Astrocyte (in vitro differentiated cells and primary cell): ENCODE measurements around the gene ATP6V0B. TPM values are rescaled to one million over a fixed set of nuclear protein-coding genes. Genes with fewer than 3 reads are reported as not detected.
A peak's percentile ranks its signal among the peaks of the same experiment; 100 is the strongest.

Experiments used
- DNase-seq: peaks from one replicate; pipeline ENCODE4 v3.0.0-alpha.2; 2010; ENCODE audit warnings: low read depth
- FAIRE-seq: peaks from 2 replicates; lab custom pipeline; 2011; peaks lifted over from hg19 to GRCh38; lab: Jason Lieb, UNC
- H2AFZ ChIP-seq: 2 replicates; pipeline ENCODE4 v1.6.0; 2012; ENCODE audit warnings: low read depth, low read length, inconsistent platforms
- H3K27ac ChIP-seq: 2 replicates; pipeline ENCODE4 v1.5.1; 2011; ENCODE audit warnings: low read depth, low read length, inconsistent platforms
- H3K27me3 ChIP-seq: 2 replicates; pipeline ENCODE4 v1.6.0; 2011; ENCODE audit warnings: low read length, inconsistent platforms; ENCODE audit not compliant: insufficient read depth
- H3K36me3 ChIP-seq: 2 replicates; pipeline ENCODE4 v1.5.1; 2011; ENCODE audit warnings: low read length, inconsistent platforms; ENCODE audit not compliant: insufficient read depth
- H3K4me1 ChIP-seq: 2 replicates; pipeline ENCODE4 v1.5.1; 2011; ENCODE audit warnings: low read length, inconsistent platforms; ENCODE audit not compliant: insufficient read depth
- H3K4me2 ChIP-seq: 2 replicates; pipeline ENCODE4 v1.6.0; 2012; ENCODE audit warnings: low read length, inconsistent platforms
- H3K4me3 ChIP-seq: 2 replicates; pipeline ENCODE4 v1.5.1; 2011; ENCODE audit warnings: low read depth, mild to moderate bottlenecking, low read length, inconsistent platforms; ENCODE audit not compliant: insufficient read depth
- H3K79me2 ChIP-seq: 2 replicates; pipeline ENCODE4 v1.6.0; 2012; ENCODE audit warnings: mild to moderate bottlenecking, low read length, inconsistent platforms; ENCODE audit not compliant: insufficient read depth
- H3K9ac ChIP-seq: 2 replicates; pipeline ENCODE4 v1.6.0; 2012; ENCODE audit warnings: mild to moderate bottlenecking, low read length, inconsistent platforms
- H3K9me3 ChIP-seq: 2 replicates; pipeline ENCODE4 v1.5.1; 2012; ENCODE audit warnings: low read depth, mild to moderate bottlenecking, low read length, inconsistent platforms; ENCODE audit not compliant: insufficient read depth
- H4K20me1 ChIP-seq: 2 replicates; pipeline ENCODE4 v1.6.0; 2012; ENCODE audit warnings: low read length, inconsistent platforms; ENCODE audit not compliant: insufficient read depth
- H3K27ac Mint-ChIP-seq: one replicate; pipeline ENCODE4 v1.8.0; 2021; ENCODE audit warnings: mild to moderate bottlenecking, mixed read lengths; ENCODE audit not compliant: unreplicated experiment
- H3K27me3 Mint-ChIP-seq: one replicate; pipeline ENCODE4 v1.8.0; 2021; ENCODE audit warnings: low read depth, mixed read lengths; ENCODE audit not compliant: unreplicated experiment
- H3K36me3 Mint-ChIP-seq: one replicate; pipeline ENCODE4 v1.8.0; 2021; ENCODE audit warnings: low read depth, mixed read lengths; ENCODE audit not compliant: unreplicated experiment
- H3K4me1 Mint-ChIP-seq: one replicate; pipeline ENCODE4 v1.8.0; 2021; ENCODE audit warnings: low read depth, mixed read lengths; ENCODE audit not compliant: unreplicated experiment
- H3K4me3 Mint-ChIP-seq: one replicate; pipeline ENCODE4 v1.8.0; 2021; ENCODE audit warnings: mild to moderate bottlenecking, moderate library complexity, mixed read lengths; ENCODE audit not compliant: unreplicated experiment
- H3K9me3 Mint-ChIP-seq: one replicate; pipeline ENCODE4 v1.8.0; 2021; ENCODE audit warnings: mild to moderate bottlenecking, mixed read lengths; ENCODE audit not compliant: unreplicated experiment
- CTCF ChIP-seq: IDR thresholded peaks from 2 replicates; pipeline ENCODE4 v1.5.1; 2011; ENCODE audit warnings: low read depth, mild to moderate bottlenecking, inconsistent platforms, low read length, moderate library complexity; ENCODE audit not compliant: insufficient read depth
- EZH2 ChIP-seq: IDR thresholded peaks from 2 replicates; pipeline ENCODE4 v1.6.1; 2012; ENCODE audit warnings: mild to moderate bottlenecking, low read length, inconsistent platforms; ENCODE audit not compliant: insufficient read depth
- total RNA-seq: library from RNA; stranded (reverse); gene quantifications from 2 replicates; pipeline ENCODE4 v1.2.1, GENCODE V29; 2021

Gene ATP6V0B
- total RNA-seq, 1 donor from 2014 or later: 175 TPM

GRCh38 chr1:43979528-43980254 lies 4.9 kb downstream of the ATP6V0B start:
- peaks cover 21% of the 10 kb centered on the region for H3K36me3 ChIP-seq
- Mint-ChIP-seq H3K27ac (peak overlapping the region; percentile 43), H3K4me1 (peaks cover 41% of the 10 kb centered on the region), H3K27me3 (no peaks in the 10 kb centered on the region), H3K36me3 (peaks cover 26% of the 10 kb centered on the region), H3K4me3 (peak overlapping the region; percentile 91), H3K9me3 (no peaks in the 10 kb centered on the region)
- no peaks in the 10 kb centered on the region for H3K9me3 ChIP-seq
- peaks cover 80% of the 10 kb centered on the region for H3K79me2 ChIP-seq
- TF ChIP-seq CTCF (no peak), EZH2 (no peak)
- no peaks in the 10 kb centered on the region for H3K27me3 ChIP-seq
- peaks cover 77% of the 10 kb centered on the region for H4K20me1 ChIP-seq
- FAIRE-seq (no peak), DNase-seq (peak; percentile 41)
- peak overlapping the region; percentile 97 for H3K4me2 ChIP-seq
- peak overlapping the region; percentile 46 for H2AFZ ChIP-seq
- peak overlapping the region; percentile 48 for H3K27ac ChIP-seq
- peak overlapping the region; percentile 86 for H3K9ac ChIP-seq
- H3K4me1 ChIP-seq: peaks cover 41% of the 10 kb centered on the region
- peak overlapping the region; percentile 71 for H3K4me3 ChIP-seq

GRCh38 chr1:43980255-43981134 lies 5.7 kb downstream of the ATP6V0B start:
- Mint-ChIP-seq H3K4me3 (peak overlapping the region; percentile 91), H3K27me3 (no peaks in the 10 kb centered on the region), H3K4me1 (peaks cover 41% of the 10 kb centered on the region), H3K36me3 (peaks cover 27% of the 10 kb centered on the region), H3K27ac (peak overlapping the region; percentile 6), H3K9me3 (no peaks in the 10 kb centered on the region)
- Histone ChIP-seq H3K4me2 (peak overlapping the region; percentile 97), H3K4me3 (peak overlapping the region; percentile 71), H3K79me2 (peaks cover 72% of the 10 kb centered on the region), H3K4me1 (peaks cover 41% of the 10 kb centered on the region), H2AFZ (peak overlapping the region; percentile 46), H4K20me1 (peaks cover 79% of the 10 kb centered on the region), H3K36me3 (peaks cover 21% of the 10 kb centered on the region), H3K9ac (peak overlapping the region; percentile 86), H3K27ac (peak overlapping the region; percentile 48), H3K27me3 (no peaks in the 10 kb centered on the region), H3K9me3 (no peaks in the 10 kb centered on the region)
- TF ChIP-seq CTCF: no peak
- TF ChIP-seq EZH2: no peak
- FAIRE-seq: no peak
- peak; percentile 52 for DNase-seq
